Smooth muscle cell (in vitro differentiated cells): ENCODE data around the gene FOXL1. TPM values are rescaled to one million over a fixed set of nuclear protein-coding genes. Genes with fewer than 3 reads are reported as not detected.

ENCODE experiments used
- DNase-seq: peaks from one replicate; lab custom pipeline; 2025; ENCODE audit not compliant: unreplicated experiment; lab: John Stamatoyannopoulos, UW
- H2AFZ ChIP-seq: fragments of 200-600 bp; sonication (generic); 2 replicates; pipeline ENCODE4 v1.6.0; 2016; ENCODE audit warnings: antibody characterized with exemption, low read depth, mild to moderate bottlenecking
- H3F3A ChIP-seq: fragments of 200-600 bp; sonication (generic); 2 replicates; pipeline ENCODE4 v1.6.0; 2017; ENCODE audit warnings: antibody characterized with exemption, low read depth
- H3K27ac ChIP-seq: fragments of 200-600 bp; sonication (generic); 2 replicates; pipeline ENCODE4 v1.5.1; 2016; ENCODE audit warnings: low read depth, mild to moderate bottlenecking
- H3K27me3 ChIP-seq: fragments of 200-600 bp; sonication (generic); 2 replicates; pipeline ENCODE4 v1.6.1; 2016; ENCODE audit warnings: low read depth, mild to moderate bottlenecking
- H3K36me3 ChIP-seq: fragments of 200-600 bp; sonication (generic); 2 replicates; pipeline ENCODE4 v1.5.1; 2016; ENCODE audit warnings: low read depth
- H3K4me1 ChIP-seq: fragments of 200-600 bp; sonication (generic); 2 replicates; pipeline ENCODE4 v1.5.1; 2016; ENCODE audit warnings: low read depth
- H3K4me2 ChIP-seq: fragments of 200-600 bp; sonication (generic); 2 replicates; pipeline ENCODE4 v1.6.0; 2016; ENCODE audit warnings: mild to moderate bottlenecking
- H3K4me3 ChIP-seq: fragments of 200-600 bp; sonication (generic); 2 replicates; pipeline ENCODE4 v1.5.1; 2016; ENCODE audit warnings: mild to moderate bottlenecking
- H3K79me2 ChIP-seq: fragments of 200-600 bp; sonication (generic); 2 replicates; pipeline ENCODE4 v1.6.0; 2016; ENCODE audit warnings: low read depth, mild to moderate bottlenecking
- H3K9ac ChIP-seq: fragments of 200-600 bp; sonication (generic); 2 replicates; pipeline ENCODE4 v1.6.0; 2016; ENCODE audit warnings: low read depth
- H3K9me3 ChIP-seq: fragments of 200-600 bp; sonication (generic); replicated peaks from 2 replicates; pipeline ENCODE4 v1.5.1; 2016; ENCODE audit warnings: low read depth
- H4K20me1 ChIP-seq: fragments of 200-600 bp; sonication (generic); 2 replicates; pipeline ENCODE4 v1.6.0; 2016; ENCODE audit warnings: low read depth
- CTCF ChIP-seq: fragments of 200-600 bp; sonication (generic); IDR thresholded peaks from 2 replicates; pipeline ENCODE4 v1.5.1; 2017; ENCODE audit warnings: borderline replicate concordance, mild to moderate bottlenecking, antibody characterized with exemption; ENCODE audit not compliant: insufficient read depth, poor library complexity, severe bottlenecking
- WGBS: methylation state at CpG from one replicate; pipeline ENCODE4 v1.1.7; 2016; ENCODE audit warnings: low lambda C conversion rate; 5-methylcytosine and 5-hydroxymethylcytosine counted together
- polyA plus RNA-seq: library from polyadenylated mRNA; unstranded; fragments of >200 nt; fragmentation: Nextera tagmentation; extraction: Ambion mirVana; gene quantifications from 2 replicates; pipeline ENCODE4 v1.2.1, GENCODE V29; 2016
- total RNA-seq: library from RNA; depleted of rRNA; stranded (reverse); fragments of >200 nt; gene quantifications from 2 replicates; pipeline ENCODE4 v1.2.3, GENCODE V29; 2014

The FOXL1 gene
- total and polyA plus RNA-seq, 2 experiments from 2014 or later: 4.6 to 5.4 TPM

- no peak overlapping the region for H3K27ac ChIP-seq
- H2AFZ ChIP-seq: no peak overlapping the region
- no peak overlapping the region for H3K4me2 ChIP-seq
- no peak overlapping the region for H3K9ac ChIP-seq
- 83% methylated on average over 9 of the region's 9 CpGs for WGBS
- H3K4me1 ChIP-seq: peaks cover 12% of the 10 kb centered on the region
- H3K79me2 ChIP-seq: no peaks in the 10 kb centered on the region
- no peaks in the 10 kb centered on the region for H3K9me3 ChIP-seq
- H3K27me3 ChIP-seq: no peaks in the 10 kb centered on the region
- no peak overlapping the region for H3K4me3 ChIP-seq
- TF ChIP-seq CTCF: no peak
- peaks cover 8% of the 10 kb centered on the region for H3F3A ChIP-seq
- H4K20me1 ChIP-seq: no peaks in the 10 kb centered on the region
- no peaks in the 10 kb centered on the region for H3K36me3 ChIP-seq
- DNase-seq: no peak
These were observed 53.1 kb downstream of the FOXL1 start for GRCh38 chr16:86631444-86631843.

Other genes with a start within 250 kb of the FOXL1 start
- gene FOXF1, start 68.0 kb upstream of the FOXL1 start, total RNA-seq: 15.6 and 24.7 TPM in 2 replicates
- gene FOXF1, start 68.0 kb upstream of the FOXL1 start, polyA plus RNA-seq: 30.5 and 31.5 TPM in 2 replicates
- gene MTHFSD, start 23.3 kb upstream of the FOXL1 start, total RNA-seq: 14.7 and 23.0 TPM in 2 replicates
- gene MTHFSD, start 23.3 kb upstream of the FOXL1 start, polyA plus RNA-seq: 13.3 and 16.5 TPM in 2 replicates
- gene FOXC2, start 11.7 kb upstream of the FOXL1 start, total RNA-seq: 2.7 and 2.8 TPM in 2 replicates
- gene FOXC2, start 11.7 kb upstream of the FOXL1 start, polyA plus RNA-seq: 18.0 and 18.1 TPM in 2 replicates